HG02798 (cell line): ENCODE results near the gene FANCE.

Experiments used
- ATAC-seq: cut with Tn5 transposase; IDR thresholded peaks from one replicate; pipeline ENCODE4 v1.9.1; 2021; ENCODE audit warnings: mild to moderate bottlenecking; ENCODE audit not compliant: unreplicated experiment, poor library complexity

Gene FANCE

DNA sequence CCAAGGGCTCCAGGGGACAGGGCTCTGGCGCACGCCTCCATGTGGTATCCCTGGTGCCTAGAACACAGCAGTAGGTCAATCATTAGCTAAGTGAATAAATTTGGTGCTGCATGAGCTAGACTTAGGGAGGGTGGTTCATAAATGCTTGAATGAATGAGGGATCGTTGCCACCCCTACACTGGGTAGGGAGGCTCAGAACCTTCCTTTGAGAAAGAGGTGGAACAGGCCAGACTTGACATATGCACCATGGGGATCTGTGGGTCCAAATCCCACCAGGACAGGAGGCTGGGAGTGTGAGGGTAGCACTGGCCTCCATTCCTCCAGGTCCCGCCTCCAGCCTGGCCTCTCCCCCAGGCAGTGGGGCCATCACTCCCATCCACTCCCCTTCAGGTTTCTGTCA, 30.9 kb downstream of the FANCE start:
- ATAC-seq = no peak

DNA sequence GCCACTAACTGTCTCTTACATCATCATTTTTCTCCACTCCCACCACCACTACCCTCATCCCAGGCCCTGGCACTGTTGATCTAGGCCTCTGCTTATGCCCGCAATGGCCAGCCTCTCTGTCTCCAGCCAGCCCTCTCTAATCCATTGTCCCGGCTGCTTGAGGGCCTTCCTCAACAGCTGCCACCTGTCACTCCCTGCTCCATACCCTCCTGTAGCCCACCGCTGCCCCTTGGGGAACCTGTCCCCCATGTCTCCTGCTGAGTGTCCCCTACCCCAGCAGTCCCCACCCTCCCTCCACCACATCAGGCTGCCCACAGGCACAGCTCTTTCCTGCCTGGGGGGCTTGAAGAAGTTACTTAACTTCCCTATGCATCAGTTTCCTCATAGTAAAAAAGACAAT, 31.4 kb downstream of the FANCE start:
- no peak for ATAC-seq

DNA sequence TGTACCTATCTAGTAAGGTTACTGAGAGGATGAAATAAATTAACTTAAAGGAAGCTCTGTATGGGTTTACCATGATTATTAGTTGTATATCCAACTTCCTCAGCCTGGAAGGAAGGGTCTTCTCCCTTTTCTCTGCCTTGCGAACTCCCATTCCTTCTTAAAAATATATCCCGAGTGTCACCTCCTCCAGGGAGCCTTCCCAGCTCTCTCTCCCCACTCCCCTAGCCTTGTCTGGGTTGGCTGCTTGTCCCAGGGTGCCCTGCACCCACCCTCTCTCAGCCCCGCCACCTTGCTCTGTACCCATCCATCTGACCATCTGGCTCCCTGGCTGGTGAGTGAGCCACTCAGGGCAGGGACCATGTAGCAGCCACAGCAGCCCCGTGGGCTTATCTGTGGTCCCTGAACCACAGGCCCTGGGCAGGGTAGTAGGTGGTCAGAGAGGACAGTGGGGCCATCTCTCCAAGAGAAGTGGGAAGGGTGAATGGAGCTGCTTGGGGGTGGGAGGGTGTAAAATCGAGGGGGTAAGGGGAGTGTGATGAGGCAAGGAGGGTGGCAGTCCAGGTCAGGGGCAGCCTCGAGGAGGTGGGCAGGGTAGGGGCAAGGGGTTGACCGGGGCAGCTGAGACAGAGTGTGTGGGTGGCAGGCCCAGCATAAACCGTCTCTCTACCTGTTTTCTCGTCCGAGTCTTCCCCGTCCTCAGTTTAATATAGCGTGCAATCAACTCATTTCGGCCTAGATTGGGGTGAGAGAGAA, 31.9 kb downstream of the FANCE start:
- ATAC-seq = no peak

DNA sequence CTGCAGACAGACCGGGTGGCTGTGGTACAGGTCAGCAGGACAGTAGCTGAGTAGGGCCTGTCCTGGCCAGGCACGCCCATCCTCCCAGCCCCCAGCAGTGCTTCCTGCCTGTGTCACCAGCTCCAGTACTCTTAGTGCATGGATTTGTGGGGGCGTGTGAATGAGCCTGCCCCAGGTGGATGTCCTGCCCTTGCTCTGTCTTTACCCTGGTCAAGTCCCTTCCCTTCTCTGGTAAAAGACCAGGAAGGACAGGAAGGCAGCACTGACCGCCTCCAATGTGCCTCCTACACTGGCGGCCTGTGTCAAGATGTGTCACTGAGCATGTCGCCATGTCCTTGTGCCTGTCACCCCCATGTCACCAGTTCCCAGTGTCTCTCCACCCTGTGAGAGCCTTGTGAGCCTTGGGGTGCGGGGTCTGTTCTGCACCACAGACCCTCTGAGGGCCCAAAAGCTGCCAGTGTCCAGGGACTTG, 32.8 kb downstream of the FANCE start:
- no peak for ATAC-seq

DNA sequence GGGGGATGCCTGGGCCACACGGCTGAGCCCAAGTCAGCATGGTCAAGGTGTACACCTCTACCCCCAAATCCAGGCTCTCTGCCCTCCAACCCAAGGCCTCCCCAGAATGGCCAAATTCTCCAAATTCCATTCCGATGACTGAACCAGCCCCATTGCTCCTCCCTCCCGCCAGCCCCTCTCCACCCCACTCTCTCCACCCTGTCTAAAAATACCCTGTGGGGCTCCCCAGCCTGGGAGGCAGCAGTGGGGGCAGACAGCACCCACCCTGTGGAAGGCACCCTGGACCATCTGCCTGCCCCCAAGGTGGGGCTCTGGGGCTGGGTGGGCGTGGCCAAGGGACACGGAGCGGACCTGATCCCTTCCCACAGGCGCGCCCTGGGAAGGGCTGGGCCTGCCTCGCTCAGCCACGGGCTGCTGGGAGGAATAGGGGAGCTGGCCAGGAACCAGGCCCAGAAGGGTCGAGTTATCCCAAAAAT, 33.3 kb downstream of the FANCE start:
- no peak for ATAC-seq

DNA sequence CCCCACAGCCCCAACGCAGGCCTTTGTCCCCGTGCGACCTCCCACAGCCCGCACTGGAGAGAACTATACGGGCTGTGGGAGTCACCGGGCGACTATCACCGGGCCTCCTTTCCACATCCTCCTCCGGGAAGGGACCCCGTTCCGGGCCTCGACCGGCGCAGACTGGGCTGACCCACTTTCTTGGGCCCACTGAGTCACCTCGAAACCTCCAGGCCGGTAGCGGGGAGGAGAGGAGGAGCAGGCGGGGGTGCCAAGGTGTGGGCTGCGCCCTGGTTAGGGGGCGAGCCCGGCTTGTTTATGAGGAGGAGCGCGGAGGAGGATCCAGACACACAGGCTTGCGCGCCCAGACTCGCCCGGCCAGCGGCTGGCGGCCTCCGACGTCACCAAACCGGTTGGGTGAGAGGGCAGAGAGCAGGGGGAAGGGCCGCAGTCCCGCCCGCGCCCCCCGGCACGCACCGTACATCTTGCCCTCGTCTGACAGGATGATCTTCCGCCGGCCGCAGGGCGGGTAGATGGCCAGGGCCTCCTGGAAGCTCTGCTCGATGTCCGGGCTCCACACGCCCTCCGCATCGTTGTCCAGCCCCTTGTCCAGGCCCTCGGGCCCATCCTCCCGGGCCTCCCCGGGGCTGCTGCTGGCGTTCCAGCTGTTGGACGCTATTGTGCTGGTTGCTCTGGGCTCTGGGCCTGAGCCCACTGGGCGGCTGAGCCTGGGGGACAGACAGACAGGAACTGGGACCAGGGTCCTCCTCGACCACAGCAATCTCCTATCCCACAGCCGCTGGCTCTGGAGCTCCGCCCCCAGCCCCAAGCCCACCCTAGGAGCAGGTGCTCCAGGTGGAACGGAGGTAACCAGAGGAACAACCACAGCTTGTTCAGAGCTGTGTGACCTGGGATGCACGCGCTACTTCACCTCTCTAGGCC, 34.1 kb downstream of the FANCE start:
- ATAC-seq = no peak

DNA sequence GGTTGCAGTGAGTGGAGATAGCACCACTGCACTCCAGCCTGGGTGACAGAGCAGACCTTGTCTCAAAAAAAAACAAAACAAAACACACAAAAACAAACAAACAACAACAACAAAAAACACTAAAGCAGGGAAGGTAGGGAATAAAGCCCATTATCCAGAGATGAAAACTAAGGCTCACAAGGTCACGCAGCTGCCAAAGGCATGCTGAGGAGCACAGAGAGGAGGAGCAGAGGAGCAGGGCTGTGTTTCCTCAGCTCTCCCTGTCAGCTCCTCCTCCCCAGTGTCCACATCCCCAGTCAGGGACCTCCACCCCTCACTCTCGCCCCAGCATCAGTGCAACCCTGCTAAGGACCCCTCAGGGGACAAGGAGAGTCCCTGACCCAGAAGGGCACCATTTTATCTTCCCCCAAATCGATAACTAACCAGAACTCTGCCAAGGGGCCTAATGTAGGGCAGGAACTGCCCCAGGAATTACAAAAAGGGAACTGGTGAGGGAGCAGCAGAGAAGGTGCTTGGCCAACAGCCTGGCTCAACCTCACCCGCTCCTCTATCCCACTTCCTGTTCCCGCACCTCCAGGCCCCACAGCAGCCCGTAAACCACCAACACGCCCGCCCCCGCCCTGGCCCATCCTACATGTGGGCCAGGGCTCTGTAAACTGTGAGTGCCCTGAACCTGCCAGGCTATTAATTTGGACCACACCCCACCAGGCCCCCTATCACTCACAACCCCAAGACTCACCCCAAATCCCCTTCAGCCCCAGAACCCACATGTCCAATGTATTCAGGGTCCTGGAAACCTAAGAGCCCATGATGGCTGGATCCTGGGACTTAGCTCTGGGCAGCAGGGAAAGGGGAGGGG, 35.7 kb downstream of the FANCE start:
- ATAC-seq = no peak

DNA sequence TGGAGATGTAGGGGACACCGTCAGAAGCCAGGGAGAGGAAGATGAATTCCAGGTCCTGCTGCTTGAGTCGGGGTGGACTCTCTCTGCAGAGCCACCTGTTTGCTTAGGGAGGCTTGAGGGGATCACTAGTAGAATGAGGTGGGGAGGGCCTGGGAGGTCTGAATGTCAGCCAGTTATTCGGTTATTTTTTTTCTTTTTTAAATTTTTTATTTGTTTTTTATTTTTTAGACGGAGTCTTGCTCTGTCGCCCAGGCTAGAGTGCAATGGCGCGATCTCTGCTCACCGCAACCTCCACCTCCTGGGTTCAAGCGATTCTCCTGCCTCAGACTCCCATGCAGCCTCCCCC, 36.4 kb downstream of the FANCE start:
- ATAC-seq = no peak

DNA sequence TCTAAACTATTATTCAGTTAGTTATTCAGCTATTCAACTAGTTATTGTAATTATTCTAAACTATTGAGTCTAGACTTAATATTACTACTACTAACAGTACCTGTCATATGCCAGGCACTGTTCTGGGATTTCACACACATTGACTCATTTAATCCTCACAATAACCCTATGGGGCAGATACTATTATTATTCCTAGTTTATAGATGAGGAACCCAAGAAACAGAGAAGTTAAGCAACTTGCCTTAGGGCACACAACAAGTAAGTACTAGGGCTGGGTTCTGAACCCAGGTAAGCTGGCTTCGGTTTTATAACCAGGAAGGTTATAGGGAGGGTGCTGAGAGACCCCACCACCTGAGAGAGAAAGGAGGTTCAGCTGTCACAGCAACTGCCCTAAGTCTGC, 36.9 kb downstream of the FANCE start:
- no peak for ATAC-seq

DNA sequence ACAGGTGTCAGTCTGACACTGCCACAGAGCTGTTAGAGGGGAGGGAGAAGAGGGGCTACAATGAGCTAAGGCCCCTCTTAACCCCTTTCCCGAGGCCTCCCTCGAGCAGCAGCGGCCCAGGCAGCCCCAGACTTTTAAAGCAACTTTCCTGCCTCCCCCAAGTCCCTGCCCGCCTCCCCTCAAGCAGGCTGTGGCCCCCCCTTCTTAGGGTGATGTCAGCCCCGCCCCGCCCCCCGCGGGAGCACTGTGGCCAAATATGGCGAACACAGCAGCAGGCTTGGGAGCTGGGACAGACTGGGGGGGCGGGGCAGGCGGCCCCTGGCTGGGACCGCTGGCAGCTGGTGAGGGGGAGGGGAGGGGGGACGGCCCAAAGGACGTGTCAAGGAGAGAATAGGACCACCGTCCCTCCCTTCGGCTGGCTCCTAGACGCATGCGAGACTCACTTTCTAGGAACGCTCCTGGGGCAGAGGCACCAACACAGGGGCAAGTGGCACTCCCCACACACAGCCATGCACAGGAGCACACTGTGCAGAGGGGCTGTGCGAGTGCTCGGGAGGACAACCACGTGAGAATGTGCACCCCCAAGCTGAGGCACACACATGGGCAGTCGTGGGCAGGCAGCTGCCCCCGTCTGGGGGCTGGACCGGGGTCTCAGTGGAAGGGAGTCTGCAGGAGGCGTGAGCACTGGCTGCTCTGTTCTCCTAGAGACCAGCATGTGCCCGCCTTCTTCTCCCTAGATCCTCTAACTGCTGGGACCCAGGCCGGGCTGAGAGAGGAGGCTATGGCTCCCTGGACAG, 38.1 kb downstream of the FANCE start:
- ATAC-seq = no peak

DNA sequence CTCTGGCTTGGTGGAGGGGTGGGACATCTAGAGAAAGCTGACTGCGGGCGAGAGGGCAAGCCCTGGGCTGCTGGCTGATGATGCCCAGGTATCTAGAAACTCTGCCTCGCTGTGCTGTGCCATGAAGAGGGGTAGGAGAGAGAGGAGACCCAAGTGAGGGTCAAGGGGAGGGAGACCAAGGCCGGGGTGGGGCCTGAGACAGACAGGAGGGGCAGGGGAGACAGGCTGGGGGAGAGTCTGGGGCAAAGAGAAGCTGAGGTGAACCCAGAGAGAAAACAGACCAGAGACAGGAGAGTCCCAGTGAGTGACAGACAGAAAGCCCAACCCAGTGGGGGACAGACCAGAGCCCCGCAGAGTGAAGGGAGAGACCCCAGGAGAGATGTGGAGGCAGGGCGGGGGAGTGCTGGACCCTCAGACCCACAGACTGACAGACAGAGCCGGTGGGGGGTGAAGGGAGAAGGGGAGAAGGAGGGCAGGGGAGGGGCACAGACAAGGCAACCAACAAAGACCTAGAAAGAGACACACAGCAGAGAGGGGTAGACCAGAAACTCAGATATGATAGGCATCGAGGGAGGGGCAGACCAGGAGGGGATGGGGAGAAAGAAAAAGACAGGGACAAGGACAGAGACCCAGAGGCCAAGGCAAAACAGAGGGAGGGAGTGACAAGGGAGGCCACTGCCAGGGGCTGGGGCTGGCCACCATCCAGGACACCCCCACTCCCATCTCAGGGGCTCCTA, 38.9 kb downstream of the FANCE start:
- ATAC-seq = no peak

DNA sequence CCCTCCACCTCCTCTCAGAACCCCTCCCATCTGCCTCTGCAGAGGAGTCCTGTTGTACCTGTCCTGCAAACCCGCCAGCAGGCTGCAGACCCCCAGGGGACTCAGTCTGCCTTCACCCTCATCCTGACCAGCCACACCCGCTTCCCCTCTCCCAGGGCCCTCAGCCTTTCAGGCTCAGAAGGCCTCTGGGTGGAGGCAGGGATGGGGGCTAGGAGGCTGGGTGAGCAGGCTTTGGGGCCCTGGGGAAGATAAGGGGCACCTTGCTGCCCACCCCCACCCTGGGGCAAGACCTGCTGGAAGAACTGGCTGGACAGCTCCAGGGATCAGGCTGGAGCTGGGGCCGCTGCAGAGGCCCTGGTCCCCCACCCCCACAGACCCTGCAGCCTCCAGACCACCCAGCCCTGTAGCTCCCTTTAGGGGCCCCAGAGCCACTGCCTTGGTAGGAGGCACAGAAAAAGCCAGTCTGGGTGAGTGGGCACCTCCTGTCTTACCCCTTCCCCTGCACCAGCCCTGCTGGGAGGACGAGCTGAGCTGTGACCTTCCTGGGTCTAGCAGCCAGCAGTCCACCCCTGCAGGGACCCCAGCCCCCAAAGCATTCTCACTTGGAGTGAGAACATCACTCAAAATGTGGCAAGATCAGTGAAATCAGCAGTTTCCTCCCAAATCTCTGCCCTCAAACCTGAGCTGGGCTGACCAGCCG, 39.6 kb downstream of the FANCE start:
- no peak for ATAC-seq

DNA sequence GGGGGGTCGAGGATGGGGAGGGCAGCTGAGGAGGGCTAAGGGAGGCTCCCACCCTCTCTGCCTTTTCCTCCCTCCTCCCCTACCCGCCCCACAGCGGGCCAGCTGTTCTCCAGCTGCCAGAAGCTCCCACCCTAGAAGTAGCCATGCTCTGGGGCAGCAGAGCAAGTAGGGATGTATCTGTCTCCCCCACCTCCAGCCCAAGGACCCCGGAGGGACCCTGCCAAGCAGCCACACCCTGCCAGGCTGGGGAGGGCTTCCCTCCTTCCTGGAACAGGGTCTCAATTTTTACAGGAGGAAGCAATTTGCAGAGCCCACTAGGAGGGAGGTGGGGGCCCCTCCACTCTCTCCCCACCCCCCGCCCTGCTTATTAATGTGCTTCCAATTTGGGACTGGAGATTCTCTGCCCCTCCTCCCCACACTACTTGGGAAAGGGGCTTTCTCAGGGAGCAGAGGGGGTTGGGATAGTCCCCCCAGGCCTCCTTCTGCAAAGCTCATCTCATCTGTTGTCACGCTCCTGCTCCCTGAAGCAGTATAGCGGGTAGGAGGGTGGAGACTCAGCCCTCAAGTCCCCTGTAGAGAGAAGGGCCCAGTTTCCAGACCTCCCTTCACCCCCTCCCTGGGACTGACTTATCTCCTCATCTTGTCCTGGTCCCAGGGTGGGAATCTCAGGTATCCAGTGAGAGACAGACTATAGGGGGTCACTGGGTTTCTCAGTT, 40.3 kb downstream of the FANCE start:
- ATAC-seq = no peak

DNA sequence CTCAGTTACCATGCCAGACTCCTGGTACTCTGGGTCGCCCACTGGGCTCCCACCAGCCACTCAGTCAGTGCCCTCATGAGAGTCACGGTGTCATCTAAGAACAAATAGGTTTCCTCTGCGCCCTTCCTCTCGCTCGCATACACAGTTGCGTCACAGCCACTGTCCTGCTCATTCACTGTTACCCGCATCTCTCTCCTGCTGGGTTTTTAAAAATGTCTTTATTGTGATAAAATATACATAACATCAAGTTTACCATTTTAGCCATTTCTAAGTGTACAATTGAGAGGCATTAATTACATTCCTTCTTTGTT, 40.8 kb downstream of the FANCE start:
- ATAC-seq = no peak

DNA sequence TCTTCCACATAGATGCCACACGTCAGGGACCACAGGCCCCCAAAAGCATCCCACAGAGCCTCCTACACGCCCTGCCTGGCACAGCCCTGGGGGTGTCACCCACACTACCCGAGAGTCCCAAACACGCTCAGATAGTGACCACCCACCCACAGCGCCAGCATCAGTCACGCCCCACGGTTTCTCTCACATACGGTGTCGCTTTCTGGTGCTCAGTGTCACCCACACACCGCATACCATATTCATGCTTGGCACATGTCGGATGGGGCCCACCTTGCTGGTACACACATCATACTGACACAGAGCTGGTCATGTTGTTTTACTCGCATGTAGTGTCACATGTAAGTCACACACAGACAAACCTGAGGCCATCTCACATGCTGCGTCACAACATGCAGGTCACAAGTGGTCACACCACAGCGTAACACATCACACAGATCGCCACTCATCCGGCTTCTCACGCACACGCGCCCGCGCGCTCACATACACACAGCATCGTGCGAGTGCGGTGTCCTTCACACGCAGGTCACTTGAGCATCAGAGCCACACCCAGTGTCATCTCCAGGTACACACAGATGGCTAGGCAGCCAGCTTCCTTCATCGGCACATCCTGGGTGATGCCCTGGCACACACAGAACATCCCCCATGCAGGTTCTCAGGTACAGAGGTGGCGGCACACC, 41.3 kb downstream of the FANCE start:
- no peak for ATAC-seq

DNA sequence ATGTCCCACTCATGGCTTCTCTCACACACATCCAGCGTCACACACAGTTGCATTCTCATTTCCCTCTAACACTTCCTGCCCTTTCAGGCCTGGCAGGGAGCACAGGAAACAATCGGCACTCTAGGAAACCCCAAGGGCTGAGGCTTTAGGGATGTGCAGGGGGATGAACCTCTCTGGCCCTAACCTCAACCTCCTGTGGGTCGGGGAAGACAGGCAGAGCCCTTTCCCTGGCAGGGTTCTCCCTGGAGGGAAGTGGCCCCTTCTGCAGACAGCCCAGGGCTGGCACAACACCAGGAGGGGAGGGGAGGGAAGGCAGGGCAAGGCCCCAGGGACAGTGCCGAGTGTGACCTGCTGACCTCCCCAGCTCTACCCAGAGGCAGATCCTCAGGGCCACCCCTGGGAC, 42.0 kb downstream of the FANCE start:
- no peak for ATAC-seq

DNA sequence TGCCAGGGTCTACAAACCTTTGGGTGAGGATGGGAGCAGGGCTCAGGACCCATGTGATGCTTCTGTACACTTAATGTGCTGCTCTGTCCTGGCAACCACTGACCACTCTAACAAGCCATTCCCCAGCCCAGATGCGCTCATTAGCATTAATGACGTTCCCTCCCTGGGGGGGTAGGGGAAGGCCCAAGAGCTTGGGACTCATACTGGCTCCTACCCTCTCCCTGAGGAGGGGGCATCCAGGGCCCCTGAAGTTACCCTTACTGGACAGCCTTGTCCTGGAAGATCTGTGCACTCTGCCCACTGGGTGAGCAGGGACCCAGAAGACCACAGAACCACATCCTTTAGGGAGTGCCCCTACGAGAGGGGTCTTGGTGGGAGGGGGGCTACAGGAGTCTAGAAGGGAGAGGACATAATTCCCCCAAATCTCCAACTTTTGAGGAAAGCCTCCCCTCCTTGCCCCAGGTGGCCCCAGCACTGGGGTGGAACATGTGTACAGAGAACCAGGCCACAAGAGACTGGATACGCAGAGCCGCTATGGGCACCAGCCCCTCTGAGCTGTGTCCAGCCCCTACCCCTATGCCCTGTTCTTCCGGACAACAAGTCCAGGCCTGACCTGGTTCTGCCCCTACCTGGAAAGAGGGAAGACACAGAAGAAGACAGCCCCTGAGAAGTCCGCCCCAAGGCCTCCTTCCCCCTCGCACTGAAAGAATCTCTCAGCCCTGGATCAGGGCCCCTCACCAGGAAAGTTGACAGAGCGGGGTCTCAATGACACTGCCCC, 43.3 kb downstream of the FANCE start:
- ATAC-seq = no peak
